Uterus (tissue), 4 donors: ENCODE measurements around the gene RNF41. TPM values are rescaled to one million over a fixed set of nuclear protein-coding genes. Genes with fewer than 3 reads are reported as not detected.

Source experiments
- DNase-seq, 2 donors: peaks; one replicate each; pipeline ENCODE4 v3.0.0-alpha.2; 2019 to 2020
- H3K27ac ChIP-seq, 2 donors: fragments of 200-600 bp; sonication (generic); 1 replicate in 1 of 2; 2 replicates in 1 of 2; pipeline ENCODE4 v1.5.1; 2016 to 2018
- H3K27me3 ChIP-seq, 2 donors: fragments of 200-600 bp; sonication (generic); one replicate each; pipeline ENCODE4 v1.5.1; 2018 to 2019; ENCODE audit warnings: control low read depth in 1 of 2
- H3K36me3 ChIP-seq, 2 donors: fragments of 200-600 bp; sonication (generic); one replicate each; pipeline ENCODE4 v1.5.1; 2019; ENCODE audit warnings: control low read depth in 1 of 2
- H3K4me1 ChIP-seq, 2 donors: fragments of 200-600 bp; sonication (generic); one replicate each; pipeline ENCODE4 v1.5.1; 2018 to 2019; ENCODE audit warnings: control low read depth in 1 of 2
- H3K4me3 ChIP-seq, 2 donors: fragments of 200-600 bp; sonication (generic); 1 replicate in 1 of 2; 2 replicates in 1 of 2; pipeline ENCODE4 v1.5.1; 2018 to 2019; ENCODE audit warnings: mild to moderate bottlenecking in 1 of 2
- H3K9me3 ChIP-seq, 2 donors: fragments of 200-600 bp; sonication (generic); one replicate each; pipeline ENCODE4 v1.5.1; 2019; ENCODE audit warnings: control low read depth in 1 of 2
- POLR2A ChIP-seq, 2 donors: fragments of 450-650 bp; IDR thresholded peaks; one replicate each; pipeline ENCODE4 v1.6.1; 2016; ENCODE audit warnings: antibody characterized with exemption in 2 of 2, mild to moderate bottlenecking in 1 of 2, moderate library complexity in 1 of 2
- intact Hi-C: fragments of 100-400 bp; cut with DNase I; formaldehyde crosslinking; loops from one replicate; pipeline ENCODE4 v1.15.1; 2023; ENCODE audit warnings: low total_unique reads
- total RNA-seq, 4 donors: library from RNA; depleted of rRNA in 3 of 4; stranded (reverse); fragments of >200 nt in 3 of 4; gene quantifications; one replicate each; pipeline versions ENCODE4 v1.1.0 to v1.2.4, GENCODE V29; 2014 to 2023
- TF ChIP-seq, protein P1 (sequence below), 4 experiments: fragments of 200-600 bp in 2 of 4; fragments of 450-650 bp in 2 of 4; sonication (generic) in 2 of 4; IDR thresholded peaks; one replicate each; pipeline ENCODE4 v1.5.1; 2016 to 2019; ENCODE audit warnings: antibody characterized with exemption in 4 of 4, mild to moderate bottlenecking in 2 of 4, moderate library complexity in 1 of 4
- donor health status: DM: yes; HTN: yes; CAD: no.

The RNF41 gene
- total RNA-seq, 4 donors from 2014 or later: 40.3 to 84.8 (median 58.0) TPM

DNA sequence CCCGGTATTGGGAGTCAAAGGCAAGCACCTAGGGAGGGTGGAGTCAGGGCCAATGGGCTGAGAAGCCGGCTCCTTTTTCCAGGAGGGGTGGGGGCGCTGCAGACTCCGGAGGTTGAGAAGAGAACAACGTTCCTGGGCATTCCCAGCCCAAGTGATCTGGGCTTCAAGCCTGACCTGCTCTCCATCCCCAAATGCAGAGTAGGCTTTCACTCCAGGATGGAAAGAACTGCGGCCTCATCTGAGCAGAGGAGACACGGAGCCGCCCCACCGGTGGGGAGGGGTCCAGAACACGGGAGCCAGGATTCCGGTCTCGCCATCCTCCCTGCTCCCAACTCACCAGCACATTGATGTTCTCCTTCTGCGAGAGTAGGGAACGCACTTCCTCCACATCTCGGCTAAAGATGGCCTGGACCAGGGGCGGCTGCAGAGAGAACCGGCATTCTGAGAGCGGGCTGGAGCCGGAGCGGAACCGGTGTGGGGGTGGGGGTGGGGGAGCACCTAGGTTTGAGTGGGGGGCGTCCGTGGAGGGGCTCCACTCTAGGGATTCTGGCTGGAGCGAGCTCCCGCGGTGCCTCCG is 35.9 kb upstream of the RNF41 start:
- TF ChIP-seq POLR2A (IDR thresholded peaks at IDR 0.05): no peak
- TF ChIP-seq, protein P1, sequence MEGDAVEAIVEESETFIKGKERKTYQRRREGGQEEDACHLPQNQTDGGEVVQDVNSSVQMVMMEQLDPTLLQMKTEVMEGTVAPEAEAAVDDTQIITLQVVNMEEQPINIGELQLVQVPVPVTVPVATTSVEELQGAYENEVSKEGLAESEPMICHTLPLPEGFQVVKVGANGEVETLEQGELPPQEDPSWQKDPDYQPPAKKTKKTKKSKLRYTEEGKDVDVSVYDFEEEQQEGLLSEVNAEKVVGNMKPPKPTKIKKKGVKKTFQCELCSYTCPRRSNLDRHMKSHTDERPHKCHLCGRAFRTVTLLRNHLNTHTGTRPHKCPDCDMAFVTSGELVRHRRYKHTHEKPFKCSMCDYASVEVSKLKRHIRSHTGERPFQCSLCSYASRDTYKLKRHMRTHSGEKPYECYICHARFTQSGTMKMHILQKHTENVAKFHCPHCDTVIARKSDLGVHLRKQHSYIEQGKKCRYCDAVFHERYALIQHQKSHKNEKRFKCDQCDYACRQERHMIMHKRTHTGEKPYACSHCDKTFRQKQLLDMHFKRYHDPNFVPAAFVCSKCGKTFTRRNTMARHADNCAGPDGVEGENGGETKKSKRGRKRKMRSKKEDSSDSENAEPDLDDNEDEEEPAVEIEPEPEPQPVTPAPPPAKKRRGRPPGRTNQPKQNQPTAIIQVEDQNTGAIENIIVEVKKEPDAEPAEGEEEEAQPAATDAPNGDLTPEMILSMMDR (IDR thresholded peaks at IDR 0.05): no peak
- H3K27me3 ChIP-seq: no peaks in the 10 kb centered on the region
- H3K36me3 ChIP-seq: no peaks in the 10 kb centered on the region
- DNase-seq: no peak
- H3K27ac ChIP-seq: peak overlapping the region; percentile 94 to 95
- H3K4me3 ChIP-seq: peak overlapping the region; percentile 78 to 89
- peaks cover 0 to 11% of the 10 kb centered on the region in 2 donors for H3K4me1 ChIP-seq
- intact Hi-C loops: no loop called here
- no peaks in the 10 kb centered on the region for H3K9me3 ChIP-seq

DNA sequence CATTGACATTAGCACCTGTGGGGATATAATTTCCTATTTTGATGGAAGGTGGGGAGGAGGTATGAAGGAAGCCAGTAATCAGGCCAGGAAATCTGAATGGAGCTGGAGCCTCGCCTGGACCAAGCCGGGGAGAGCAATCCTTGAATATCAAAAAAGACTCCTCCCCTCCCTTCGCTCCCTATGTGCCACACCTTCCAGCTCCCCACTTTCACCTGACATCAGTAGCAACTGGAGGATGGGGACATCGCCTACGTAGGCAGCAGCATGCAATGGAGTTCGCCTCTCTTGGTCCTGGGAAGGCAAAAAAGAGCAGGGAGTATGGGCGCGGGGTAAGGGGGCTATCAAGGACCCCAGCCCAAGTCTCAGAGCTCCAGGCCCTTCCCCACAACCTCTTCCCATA is 35.3 kb upstream of the RNF41 start:
- intact Hi-C loops: no loop called here
- H3K27ac ChIP-seq: peak overlapping the region; percentile 94 to 95

DNA sequence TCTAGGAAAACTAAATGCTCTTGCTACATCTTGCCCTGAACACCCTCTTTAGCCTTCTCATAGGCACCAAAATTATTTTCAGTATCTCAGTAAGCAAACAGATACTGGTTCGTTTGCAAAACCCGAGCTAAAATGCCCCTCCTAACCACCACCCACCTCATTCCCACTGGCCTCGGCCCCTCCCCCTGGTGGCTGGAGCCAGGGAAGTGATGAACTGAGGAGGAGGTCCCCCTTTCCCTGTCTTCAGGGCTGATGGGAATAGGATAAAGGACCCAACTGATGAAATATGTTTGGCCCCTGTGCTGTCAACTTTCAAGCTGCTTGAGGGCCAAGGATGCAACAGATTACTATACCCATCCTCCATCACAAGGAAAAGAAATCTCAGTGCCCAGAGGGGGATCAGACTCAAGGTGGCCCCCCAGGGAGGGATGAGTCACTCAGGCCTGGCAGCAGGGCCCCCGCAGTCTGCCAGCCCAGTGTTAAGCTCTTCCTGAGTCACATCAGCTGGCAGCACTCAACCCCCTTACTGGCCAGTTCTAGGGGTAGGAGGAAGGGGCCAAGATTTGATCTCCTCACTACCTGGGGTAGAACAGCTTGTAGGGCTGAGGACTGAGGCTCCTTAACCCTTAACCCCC is 34.7 kb upstream of the RNF41 start:
- Histone ChIP-seq H3K36me3 (no peaks in the 10 kb centered on the region), H3K9me3 (no peaks in the 10 kb centered on the region), H3K27me3 (no peaks in the 10 kb centered on the region), H3K4me1 (peaks cover 0 to 11% of the 10 kb centered on the region in 2 donors), H3K4me3 (no peak overlapping the region), H3K27ac (peak overlapping the region in 1 of 2 donors; percentile 95)
- TF ChIP-seq, protein P1 (IDR thresholded peaks at IDR 0.05): no peak
- TF ChIP-seq POLR2A (IDR thresholded peaks at IDR 0.05): no peak
- DNase-seq: no peak
- intact Hi-C loops: no loop called here

More for the DNA sequence above, 35.3 kb upstream of the RNF41 start:
- Histone ChIP-seq H3K4me3 (peak overlapping the region; percentile 78 to 89), H3K4me1 (peaks cover 0 to 11% of the 10 kb centered on the region in 2 donors), H3K27me3 (no peaks in the 10 kb centered on the region), H3K9me3 (no peaks in the 10 kb centered on the region), H3K36me3 (no peaks in the 10 kb centered on the region)
- DNase-seq: no peak
- no peak for TF ChIP-seq POLR2A (IDR thresholded peaks at IDR 0.05)
- TF ChIP-seq, protein P1 (IDR thresholded peaks at IDR 0.05): no peak

DNA sequence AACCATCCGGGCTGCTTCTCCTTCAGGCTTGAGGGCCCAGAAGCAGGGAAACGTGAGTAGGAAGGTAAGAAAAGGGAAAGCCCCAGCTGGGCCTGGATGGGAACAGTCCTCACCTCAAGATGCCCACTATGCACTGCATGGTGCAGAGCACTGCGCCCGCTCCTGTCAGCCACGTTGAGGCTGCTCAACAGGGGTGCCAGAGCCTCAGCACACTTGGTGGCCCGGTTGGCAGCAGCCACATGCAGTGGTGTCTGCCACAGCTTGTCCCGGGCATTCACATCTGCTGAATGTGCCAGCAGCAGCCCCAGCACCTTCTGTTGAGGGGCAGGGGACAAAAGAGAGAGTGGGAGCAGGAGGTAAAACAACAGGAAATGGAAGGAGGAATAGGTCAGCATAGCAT is 33.9 kb upstream of the RNF41 start:
- TF ChIP-seq, protein P1 (IDR thresholded peaks at IDR 0.05): no peak
- no peak for TF ChIP-seq POLR2A (IDR thresholded peaks at IDR 0.05)
- DNase-seq: no peak
- Histone ChIP-seq H3K27me3 (no peaks in the 10 kb centered on the region), H3K36me3 (no peaks in the 10 kb centered on the region), H3K4me3 (no peak overlapping the region), H3K4me1 (peaks cover 0 to 11% of the 10 kb centered on the region in 2 donors), H3K27ac (no peak overlapping the region), H3K9me3 (no peaks in the 10 kb centered on the region)
- intact Hi-C loops: no loop called here

DNA sequence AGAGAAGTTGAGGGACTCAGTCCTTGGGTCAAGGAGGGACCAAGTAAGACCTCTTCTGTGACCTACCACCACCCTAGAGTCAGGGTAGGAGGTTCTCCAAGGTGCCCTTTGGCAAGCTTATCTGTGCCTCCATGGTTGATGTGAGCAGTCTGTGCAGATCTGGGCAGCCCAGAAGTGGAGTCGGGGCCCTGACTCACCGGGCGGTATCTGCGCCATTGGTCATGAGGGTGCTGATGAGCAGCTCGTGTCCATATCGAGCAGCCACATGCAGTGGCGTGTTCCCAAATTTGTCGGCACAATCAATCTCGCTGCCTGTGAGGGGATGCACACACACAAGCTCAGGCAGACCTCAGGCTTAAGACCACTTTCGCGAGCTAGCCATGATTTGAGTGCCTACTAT is 31.4 kb upstream of the RNF41 start:
- H3K27me3 ChIP-seq: no peaks in the 10 kb centered on the region
- intact Hi-C loops: no loop called here
- no peak for DNase-seq
- no peaks in the 10 kb centered on the region for H3K9me3 ChIP-seq
- H3K36me3 ChIP-seq: no peaks in the 10 kb centered on the region
- no peak for TF ChIP-seq POLR2A (IDR thresholded peaks at IDR 0.05)
- TF ChIP-seq, protein P1 (IDR thresholded peaks at IDR 0.05): no peak
- no peak overlapping the region for H3K4me3 ChIP-seq
- no peak overlapping the region for H3K27ac ChIP-seq
- peaks cover 0 to 11% of the 10 kb centered on the region in 2 donors for H3K4me1 ChIP-seq
